ENCODE measurements around the gene TSHR.
"Not testable (repeated sequence)": the region's sequence is repeated elsewhere in the genome, so short reads cannot be mapped to it uniquely, and the experiment has no call there.

Gene TSHR

GRCh38 chr14:80955416-80955941, at the start of gene TSHR:
TSHR (plus strand) TSS chr14:80955621; CDS start chr14:80955681, 60 bp downstream.
- DNase-seq (ENCODE audit: low read depth): peak; percentile 18

GRCh38 chr14:80906336-80906735, 49.1 kb upstream of the TSHR start:
- DNase-seq (ENCODE audit: low read depth): no peak

DNA sequence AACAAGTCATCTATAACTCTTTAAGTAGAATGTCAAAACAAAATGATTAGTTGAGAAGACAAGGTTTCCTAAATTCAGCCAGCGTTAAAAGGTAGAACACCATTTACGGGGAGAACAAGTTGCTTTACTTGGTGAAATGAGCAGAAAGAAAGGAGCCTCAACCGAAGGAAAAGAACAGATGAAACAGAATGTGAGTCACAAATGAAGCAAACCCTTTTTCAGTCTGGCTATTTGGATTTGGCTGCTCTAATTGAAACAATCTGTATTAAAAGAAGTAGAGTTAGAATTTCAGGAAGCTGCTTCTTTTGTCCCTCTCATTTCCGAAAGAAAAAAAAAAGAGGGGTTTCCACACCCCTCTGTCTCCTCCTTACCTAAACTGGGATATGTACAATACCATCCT, 48.5 kb upstream of the TSHR start:
- DNase-seq (ENCODE audit: low read depth): peak; percentile 74

DNA sequence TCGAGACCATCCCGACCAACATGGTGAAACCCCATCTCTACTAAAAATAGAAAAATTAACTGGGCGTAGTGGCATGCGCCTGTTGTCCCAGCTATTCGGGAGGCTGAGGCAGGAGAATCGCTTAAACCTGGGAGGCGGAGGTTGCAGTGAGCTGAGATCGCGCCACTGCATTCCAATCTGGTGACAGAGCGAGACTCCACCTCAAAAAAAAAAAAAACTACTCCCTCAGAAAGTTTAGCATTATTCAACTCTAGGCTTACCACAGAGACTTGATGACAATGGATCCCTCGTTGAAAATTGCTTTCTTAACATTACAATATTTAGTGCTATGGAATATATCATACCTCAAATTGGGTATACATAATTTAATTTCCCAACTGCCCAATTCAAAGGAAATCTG, 43.4 kb upstream of the TSHR start:
- not testable (repeated sequence) for DNase-seq (ENCODE audit: low read depth)

DNA sequence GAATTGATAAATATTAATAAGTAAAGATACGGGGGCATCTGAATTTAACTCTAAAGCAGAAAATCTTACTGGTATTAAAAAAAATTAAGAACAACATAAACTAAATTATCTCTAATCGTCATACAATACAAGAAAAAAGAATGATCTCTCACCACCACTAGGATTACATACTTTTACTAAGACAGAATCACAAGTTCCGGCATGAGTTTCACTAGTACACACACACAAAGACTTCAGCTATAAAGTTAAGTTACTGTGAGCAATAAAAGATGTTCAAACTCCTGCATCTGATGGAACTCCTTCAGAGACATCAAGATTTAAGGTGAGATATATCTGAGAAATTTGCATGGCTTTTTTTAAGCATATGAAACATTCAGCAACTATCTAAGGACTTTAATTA, 35.8 kb upstream of the TSHR start:
- DNase-seq (ENCODE audit: low read depth): no peak

DNA sequence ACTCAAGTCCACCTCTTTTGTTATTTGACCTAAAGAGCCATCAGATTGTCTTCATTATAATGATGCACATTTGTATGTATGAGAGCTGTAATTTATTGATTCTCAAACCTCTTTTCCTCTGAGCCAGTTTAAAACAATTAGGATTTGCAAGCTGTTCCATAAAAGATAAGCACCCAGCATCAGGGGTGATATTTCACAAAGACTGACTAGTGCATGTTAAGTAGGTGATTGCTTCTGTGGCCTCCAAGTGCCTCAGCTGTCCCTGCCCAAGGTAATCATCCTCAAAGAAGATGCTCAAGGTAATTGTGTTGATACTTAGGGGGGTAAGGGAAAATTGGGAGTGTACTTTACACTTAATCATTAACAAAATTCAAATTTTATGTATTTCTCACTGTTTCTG, 32.1 kb upstream of the TSHR start:
- DNase-seq (ENCODE audit: low read depth): no peak

DNA sequence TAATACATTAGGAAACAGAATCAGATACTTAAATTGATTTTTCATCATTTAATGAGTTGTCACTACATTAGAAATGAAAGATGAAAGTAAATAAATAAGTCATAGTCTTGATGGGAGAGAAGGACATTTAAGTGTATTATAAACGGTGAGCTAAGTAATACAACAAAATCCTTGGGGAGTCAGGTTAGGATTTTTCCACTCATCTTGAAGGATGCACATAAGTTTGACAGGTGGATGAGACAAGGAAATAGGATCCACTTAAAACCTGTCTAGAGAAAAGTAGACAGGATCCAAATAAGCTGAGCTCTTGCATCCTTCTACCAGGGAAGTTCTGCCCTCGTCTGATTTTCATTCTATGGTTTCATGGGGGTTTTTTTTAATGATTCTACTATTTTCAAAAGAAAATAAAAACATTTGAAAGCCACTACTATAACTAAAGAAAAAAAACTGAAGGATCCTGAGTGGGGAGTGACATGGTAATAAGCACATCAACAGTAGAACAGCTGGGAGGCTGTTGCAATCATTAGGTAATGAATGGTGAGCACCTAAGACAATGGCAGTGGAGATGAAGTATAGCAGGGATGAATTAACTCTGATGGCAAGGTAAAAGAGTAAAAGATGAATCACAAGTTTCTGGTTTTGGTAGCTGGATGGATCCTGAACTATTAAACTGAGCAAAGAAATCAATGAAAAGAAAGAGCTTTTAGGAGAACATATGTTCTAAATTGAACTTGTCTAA, 30.9 kb upstream of the TSHR start:
- no peak for DNase-seq (ENCODE audit: low read depth)

DNA sequence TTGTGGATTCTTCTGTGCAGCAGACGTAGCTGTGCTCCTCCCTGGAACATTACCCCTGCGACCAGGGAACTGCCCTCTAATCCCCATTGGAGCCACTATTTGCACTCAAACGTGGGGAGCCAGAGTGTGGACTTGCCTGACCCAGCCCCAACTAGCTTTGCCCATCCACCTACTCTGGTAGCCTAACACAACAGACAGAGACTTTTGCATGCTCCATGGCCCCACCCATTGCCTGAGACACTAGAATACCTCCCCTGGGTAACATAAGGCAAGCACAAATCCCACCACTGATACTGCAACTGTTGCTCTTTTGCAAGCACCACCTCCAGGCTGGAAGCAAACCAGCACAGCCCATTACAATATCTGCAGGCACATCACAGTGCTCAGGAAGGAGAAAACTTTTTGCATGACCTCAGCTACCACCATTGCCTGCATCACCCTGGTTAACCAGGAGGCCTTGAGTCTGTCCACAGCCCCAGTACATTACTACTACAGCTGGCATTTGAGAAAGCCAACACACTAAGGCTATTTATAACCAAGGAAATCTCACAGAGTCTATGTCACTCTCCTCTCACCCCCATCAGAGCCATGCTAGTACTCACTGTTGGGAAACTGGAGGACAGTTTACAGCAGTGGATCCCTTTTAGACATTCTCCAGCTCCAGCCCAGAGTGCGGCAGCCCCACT, 28.9 kb upstream of the TSHR start:
- DNase-seq (ENCODE audit: low read depth): peak; percentile 57

DNA sequence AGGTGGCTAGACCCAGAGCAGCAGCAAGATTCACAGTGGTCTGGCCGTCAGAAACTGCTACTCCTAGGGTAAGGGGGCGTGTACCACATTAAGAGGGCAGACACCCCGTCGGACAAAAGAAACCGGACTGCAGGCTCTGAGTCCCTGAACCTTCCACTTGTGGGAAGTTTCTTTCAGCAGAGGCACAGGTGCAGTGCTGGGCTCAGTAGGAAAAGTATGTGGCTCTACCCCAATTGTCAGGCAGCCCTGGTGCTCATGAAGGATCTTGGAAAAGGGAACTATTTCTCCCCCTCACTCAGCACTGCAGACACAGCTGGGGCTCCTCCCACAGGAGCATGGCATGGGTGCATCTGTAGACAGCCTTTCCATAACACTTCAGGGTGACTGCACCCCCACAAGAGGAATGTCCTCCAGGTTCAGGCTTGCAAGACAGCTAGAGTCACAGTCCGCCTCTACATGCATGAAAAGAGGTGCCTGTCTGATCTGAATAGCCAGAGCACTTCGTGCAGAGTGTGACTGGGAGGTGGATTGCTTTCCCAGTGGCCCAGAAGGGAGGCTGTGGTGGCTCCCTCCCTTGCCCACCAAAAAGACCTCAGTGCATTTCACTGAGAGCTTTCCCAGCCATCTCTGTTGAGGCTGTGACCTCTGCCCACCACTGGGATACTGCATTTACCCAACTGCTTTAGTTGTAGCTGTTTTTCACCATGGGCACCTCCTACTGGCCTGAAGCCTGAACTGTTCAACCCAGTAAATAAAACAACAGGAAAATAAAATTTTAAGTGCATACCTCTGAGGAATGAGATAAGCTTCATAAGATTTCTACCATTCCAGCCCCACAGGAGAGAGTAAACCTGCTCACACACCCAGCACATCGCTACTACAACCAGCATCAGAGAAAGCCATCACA, 28.1 kb upstream of the TSHR start:
- DNase-seq (ENCODE audit: low read depth): no peak

GRCh38 chr14:80930095-80930494, 25.3 kb upstream of the TSHR start:
- DNase-seq (ENCODE audit: low read depth): no peak

DNA sequence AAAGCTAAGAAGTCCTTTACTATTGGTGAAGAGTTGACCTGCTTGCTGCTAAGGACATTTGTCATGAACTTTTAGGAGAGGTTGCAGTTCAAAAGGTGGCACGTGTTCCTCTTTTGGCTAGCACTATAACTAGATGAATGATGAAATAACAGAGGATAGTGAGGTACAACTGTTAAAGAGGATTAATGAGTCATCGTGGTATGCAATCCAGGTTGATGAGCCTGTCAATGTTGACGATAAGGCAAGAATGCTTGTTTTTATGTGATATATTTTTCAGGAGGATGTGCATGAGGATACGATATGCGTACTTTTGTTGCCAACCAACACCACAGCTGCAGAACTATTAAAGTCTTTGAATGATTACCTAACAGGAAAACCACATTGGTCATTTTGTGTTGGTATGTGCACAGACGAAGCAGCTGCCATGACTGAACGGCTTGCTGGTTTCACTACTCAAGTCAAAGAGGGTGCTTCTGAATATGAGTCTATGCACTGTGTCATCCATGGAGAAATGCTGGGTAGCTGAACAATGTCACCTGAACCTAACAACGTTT, 24.5 kb upstream of the TSHR start:
- DNase-seq (ENCODE audit: low read depth): peak; percentile 54

- DNase-seq (ENCODE audit: low read depth): no peak
Measured at GRCh38 chr14:80933282-80933681, 22.1 kb upstream of the TSHR start.

- DNase-seq (ENCODE audit: low read depth): no peak
Measured at GRCh38 chr14:80933686-80934085, 21.7 kb upstream of the TSHR start.

DNA sequence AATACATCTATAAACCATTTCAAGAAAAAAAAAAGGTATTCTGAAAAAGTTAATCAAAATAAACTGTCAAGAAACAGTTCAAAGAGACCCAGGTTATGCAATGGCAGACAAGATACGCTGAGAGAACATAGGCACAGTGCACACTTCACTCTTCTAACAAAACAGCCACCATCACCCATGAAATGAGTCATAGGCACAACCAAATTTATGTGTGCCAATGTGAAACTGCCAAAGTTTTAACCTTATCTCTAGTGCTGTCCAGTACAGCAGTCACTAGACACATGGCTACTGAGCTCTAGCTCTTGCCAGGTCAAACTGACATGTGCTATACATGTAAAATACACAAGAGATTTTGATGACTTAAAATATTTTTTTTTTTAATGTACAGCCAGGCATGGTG, 15.3 kb upstream of the TSHR start:
- no peak for DNase-seq (ENCODE audit: low read depth)

- DNase-seq (ENCODE audit: low read depth): peak; percentile 97
Measured at GRCh38 chr14:80941241-80942185, 13.9 kb upstream of the TSHR start, which contains the start of gene CEP128. CEP128 (minus strand) TSS chr14:80941738.

DNA sequence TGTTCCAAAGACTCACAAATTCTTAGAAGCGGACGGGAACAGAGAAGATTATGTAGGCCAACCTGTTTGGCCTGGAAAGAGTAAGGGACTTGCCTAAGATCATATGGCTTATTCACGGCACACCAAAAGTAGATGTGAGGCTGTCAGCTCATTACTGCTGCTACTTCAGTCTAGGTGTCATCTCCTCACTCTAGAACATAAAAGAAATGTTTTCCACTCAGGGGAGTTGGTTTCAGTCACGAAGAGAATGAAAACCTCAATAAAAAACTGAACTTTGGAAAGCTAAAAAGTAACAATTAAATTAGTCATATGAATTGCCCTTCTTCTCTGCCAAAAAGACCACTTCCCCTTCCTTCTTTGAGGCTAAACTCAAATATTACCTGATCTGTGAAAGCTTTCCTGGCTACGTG, 13.2 kb upstream of the TSHR start:
- no peak for DNase-seq (ENCODE audit: low read depth)

- no peak for DNase-seq (ENCODE audit: low read depth)
Measured at GRCh38 chr14:80944861-80945617, 10.4 kb upstream of the TSHR start.

GRCh38 chr14:80946187-80946586, 9.2 kb upstream of the TSHR start:
- no peak for DNase-seq (ENCODE audit: low read depth)

- DNase-seq (ENCODE audit: low read depth): no peak
Measured at GRCh38 chr14:80946797-80947196, 8.6 kb upstream of the TSHR start.

- DNase-seq (ENCODE audit: low read depth): no peak
Measured at GRCh38 chr14:80948291-80948690, 7.1 kb upstream of the TSHR start.

Data from fibroblast of gingiva (primary cell).